NCI-H510A (cell line): ENCODE results near the gene RFX1.
"Not testable (repeated sequence)": the region's sequence is repeated elsewhere in the genome, so short reads cannot be mapped to it uniquely, and the experiment has no call there.

Experiments used
- DNase-seq: peaks from one replicate; lab custom pipeline; 2025; lab: John Stamatoyannopoulos, UW

The RFX1 gene

DNA sequence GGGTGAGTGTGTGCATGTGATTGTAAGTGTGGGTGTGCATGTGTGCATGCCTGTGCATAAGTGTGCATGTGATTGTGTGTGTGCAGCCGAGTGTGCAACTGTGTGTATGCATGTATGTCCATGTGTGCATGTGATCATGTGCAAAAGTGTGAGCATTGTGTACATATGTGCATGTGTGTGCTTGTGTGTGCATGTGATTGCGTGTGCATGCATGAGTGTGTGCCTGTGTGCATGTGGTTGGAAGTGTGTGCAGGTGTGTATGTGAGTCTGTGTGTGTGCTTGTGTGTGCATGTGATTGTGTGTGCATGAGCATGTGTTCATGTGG is 71.4 kb downstream of the RFX1 start:
- DNase-seq = no peak

DNA sequence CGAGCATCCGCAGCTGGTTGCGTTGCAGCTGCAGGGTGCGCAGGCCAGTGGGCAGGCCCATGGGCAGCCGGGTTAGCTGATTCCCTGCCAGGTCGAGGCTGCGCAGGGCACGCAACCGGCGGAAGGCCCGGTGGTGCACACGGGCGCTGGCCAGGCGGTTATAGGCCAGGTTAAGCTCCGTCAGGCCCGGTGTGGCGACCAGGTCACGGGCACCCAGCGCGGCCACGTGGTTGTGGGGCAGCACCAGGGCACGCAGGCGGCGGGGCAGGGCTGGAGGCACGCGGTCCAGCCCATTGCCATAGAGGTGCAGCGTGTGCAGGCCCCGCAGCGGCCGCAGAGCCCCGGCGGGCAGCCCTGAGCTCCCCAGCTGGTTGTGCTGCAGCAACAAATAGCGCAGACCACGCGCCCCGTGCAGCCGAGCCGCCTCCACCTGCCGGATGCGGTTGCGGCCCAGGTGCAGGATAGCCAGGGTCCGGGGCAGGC is 73.2 kb downstream of the RFX1 start:
- no peak for DNase-seq

DNA sequence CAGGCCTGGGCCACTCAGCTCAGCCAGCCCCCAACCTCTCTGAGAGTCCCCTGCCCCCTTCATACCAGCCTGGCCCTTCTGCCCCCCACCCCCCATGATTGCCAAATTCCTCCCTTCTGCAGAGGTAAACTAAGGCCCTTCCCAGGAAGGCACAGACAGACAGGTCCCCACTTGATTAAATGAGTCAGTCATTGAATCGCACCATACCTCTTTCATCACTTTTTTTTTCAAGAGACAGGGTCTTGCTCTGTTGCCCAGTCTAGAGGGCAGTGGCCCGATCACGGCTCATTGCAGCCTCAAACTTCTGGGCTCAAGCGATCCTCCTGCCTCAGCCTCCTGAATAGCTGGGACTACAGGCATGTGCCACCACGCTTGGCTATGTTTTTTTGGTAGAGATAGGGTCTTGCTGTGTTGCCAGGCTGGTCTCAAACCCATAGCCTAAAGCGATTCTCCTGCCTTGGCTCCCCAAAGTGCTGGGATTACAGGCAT is 73.9 kb downstream of the RFX1 start:
- DNase-seq = no peak

DNA sequence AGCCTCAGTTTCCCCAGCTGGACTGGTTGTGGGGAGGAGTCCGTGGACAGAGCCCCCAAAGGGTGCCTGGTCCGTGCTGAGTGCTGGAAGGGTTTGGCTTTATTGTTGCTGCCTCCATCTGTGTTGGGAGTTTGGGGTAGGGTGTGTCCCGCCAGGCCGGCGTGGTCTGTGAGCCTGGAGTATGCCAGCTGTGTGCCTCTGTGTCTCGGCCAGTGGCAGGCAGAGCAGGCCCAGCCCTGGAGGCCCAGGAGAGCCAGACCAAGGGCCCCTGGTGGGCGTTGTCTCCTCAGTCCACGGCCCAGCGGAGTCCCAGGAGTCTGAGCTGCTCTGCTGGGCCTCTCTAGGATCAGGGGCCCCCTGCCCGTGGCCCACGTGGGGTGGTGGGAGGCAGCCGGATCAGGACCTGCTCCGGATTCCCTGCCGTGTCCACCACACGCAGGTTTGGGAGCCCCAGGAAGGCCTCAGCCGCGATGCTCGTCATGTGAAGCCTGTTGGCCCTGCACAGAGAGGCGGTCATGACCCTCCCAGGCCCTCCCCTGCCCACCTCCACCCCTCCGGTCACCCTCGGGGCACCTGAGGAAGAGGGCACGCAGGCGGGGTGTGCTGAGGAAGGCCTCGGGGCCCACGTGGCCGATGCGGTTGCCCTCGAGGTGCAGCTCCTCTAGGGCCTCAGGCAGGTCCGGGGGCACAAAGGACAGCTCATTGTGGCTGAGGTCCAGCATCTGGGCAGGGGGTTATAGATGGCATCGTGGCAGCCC is 74.5 kb downstream of the RFX1 start:
- no peak for DNase-seq

DNA sequence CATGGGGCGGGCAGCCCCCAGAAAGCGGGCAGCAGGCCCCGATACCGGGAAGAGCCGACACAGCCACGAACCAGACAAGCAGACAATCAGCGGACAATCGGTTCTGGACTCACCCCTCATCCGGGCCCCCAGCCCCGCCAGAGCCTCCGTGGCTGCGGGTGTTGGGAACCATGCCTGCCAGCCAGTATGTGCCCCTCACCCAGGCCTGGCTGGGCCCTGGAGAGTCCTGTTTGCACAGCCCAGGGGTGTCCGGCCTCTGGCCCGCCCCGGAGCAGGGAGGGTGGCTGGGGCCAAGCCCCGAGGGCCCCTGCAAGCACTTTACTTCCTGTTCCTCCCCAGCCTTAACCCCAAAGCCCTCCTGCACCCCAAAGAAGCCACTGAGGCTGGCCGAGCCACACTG is 75.7 kb downstream of the RFX1 start:
- no peak for DNase-seq

DNA sequence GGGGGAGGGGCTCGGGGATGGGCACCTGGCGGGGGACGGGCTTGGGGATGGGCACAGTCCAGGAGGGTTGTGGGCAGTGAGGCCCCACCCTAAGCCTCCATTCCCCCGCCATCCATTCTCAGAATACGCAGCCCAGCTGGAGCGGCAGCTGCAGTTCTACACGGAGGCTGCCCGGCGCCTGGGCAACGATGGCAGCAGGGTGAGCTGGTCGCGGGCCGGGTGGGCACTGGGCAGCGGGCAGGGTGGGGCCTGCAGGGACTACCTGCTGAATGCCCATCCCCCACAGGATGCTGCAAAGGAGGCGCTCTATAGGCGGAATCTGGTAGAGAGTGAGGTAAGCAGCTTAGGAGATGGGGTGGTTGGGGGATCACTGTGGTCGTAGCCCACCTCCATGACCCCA is 76.2 kb downstream of the RFX1 start:
- DNase-seq = no peak

DNA sequence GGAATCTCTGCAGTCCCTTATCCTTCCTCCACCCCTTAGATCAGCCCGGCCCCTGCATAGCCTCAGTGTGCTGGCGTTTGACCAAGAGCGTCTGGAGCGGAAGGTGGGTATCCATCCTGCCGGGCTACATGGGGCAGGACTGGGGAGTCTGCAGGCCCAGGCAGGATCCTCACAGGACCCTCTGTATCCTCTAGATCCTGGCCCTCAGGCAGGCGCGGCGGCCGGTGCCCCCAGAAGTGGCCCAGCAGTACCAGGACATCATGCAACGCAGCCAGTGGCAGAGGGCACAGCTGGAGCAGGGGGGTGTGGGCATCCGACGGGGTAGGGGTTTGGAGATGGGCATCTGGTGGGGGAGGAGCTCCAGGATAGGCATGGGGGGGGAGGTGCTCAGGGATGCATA is 76.8 kb downstream of the RFX1 start:
- DNase-seq = no peak

DNA sequence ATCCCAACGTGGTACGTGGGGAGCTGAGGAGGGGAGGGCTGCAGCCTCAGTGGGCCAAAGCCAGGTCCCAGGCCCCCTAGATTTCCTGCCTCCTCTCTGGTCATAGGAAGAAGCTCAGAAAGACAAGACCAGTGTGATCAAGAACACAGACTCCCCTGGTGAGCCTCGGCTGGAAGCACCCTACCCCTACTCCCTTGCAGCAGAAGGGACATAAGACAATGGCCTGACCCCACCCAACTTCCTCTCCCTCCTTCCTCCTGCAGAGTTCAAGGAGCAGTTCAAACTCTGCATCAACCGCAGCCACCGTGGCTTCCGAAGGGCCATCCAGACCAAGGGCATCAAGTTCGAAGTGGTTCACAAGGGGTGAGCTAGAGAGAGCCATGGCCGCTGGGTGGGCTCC is 79.4 kb downstream of the RFX1 start:
- DNase-seq = no peak

DNA sequence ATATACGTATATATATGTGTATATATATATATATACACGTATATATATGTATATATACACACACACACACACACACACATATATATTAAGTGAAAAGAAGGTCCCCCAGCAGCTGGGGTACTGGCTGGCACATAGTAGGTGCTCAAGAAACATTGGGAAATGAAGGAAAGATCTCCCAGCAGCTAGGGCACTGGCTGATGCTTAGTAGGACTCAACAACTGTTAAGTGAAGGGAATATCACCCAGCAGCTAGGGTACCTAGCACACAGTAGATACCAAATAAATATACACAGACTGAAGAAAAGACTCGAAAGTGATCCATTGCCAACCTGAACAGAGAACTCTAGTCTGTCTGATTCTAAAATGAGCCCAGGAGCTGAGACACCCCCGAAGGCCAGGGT is 80.1 kb downstream of the RFX1 start:
- no peak for DNase-seq

DNA sequence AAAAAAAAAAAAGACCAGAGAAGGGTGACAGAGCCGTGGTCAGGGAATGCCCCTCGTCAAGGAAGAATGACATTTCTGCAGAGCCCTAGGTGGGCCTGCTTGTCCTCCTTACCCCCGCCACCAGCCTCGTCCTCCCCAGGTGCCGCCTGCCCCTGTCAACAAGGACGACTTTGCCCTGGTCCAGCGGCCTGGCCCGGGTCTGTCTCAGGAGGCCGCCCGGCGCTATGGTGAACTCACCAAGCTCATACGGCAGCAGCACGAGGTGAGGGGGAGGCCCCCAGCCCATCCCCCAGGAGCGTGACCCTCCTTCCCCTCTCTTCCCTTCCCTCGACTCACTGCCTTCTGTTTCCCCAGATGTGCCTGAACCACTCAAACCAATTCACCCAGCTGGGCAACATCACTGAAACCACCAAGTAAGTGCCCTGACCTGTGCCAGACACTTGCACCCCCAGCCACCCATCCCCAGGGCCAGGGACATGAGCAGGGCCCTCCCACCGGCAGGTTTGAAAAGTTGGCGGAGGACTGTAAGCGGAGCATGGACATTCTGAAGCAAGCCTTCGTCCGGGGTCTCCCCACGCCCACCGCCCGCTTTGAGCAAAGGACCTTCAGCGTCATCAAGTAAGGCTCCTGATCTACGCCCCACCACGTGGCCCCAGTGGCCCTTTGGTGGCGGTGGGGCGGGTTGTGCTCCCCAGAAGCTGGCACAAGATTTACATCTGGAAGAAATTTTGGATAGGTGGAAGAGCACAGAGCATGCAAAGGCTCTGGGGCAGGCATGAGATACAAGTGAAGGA is 82.7 kb downstream of the RFX1 start:
- DNase-seq = no peak

DNA sequence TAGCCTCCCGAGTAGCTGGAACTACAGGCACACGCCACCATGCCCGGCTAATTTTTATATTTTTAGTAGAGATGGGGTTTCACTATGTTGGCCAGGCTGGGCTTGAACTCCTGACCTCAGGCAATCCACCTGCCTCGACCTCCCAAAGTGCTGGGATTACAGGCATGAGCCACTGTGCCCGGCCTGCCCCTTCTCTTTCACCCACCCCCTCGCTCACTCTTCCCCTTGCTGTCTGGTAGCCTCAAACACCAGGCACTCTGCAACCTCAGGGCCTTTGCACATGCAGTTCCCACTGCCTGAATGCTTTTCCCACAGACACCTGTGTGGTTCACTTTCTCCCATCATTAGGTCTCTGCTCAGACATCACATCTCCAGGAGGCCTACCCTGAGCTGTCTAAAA is 84.0 kb downstream of the RFX1 start:
- DNase-seq = not testable (repeated sequence)

DNA sequence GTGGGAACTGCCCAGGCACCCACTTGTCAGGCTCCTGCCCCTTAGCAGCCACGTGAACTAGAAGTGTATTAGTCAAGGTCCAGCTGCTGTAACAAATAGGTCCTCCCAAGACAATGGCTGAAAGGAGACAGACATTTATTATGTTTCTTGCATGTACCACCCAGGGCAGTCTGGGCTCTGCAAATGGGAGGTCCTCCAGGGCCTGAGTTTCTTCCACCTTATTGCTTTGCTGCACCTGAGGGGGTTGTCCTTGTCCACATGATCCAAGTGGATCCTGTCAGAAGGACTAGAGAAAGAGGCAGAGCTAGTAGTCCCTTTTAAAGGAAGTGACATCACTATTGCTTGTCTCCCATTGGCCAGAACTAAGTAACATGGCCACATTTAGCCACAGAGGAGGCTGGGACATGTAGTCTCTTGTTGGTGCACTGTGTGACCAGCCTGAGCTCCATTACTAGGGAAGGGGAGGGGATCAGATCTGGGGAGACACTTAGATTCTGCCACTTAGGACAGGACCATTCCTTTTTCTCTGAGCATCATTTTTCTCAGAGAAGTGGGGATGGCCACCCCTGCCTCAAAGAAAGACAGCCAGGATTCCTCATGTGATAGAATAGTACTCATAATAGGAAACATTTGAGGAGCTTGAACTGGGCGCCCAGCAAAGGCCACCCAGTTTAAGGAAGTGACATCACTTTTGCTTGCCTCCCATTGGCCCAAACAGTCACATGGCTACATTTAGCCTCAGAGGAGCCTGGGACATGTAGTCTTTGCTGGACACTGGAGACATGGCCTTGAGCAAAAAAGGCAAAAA is 85.0 kb downstream of the RFX1 start:
- DNase-seq = no peak

DNA sequence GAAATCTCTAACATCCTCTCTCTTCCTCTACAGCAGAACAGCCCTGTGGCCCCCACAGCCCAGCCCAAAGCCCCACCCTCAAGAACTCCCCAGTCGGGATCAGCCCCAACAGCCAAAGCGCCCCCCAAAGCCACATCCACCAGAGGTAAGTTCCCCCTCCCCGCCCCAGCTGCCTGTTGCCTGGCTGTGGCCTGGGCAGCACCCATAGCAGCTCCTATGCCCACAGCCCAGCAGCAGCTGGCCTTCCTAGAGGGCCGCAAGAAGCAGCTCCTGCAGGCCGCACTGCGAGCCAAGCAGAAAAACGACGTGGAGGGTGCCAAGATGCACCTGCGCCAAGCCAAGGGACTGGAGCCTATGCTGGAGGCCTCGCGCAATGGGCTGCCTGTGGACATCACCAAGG is 85.6 kb downstream of the RFX1 start:
- no peak for DNase-seq

DNA sequence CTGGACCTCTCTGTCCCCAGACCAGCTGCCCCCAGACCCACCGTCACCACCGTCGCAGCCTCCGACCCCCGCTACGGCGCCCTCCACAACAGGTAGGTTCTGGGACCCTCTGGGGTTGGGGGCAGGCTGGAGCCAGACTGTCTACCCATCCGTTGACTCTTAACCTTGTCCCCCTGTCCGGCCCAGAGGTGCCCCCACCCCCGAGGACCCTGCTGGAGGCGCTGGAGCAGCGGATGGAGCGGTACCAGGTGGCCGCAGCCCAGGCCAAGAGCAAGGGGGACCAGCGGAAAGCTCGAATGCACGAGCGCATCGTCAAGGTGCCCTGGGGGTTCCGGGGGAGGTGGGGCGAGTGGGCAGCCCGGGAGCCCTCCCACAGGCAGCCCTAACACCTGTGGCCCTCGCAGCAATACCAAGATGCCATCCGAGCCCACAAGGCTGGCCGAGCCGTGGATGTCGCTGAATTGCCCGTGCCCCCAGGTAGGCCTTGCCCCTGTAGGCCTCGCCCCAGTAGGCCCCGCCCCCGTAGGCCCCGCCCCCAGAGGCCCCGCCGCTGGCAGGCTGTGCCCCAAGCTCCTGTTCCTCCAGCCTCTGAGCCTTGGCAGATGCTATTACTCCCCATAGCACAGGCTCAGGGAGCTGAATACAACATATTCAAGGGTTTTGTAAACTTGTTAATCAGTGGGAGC is 87.3 kb downstream of the RFX1 start:
- no peak for DNase-seq

DNA sequence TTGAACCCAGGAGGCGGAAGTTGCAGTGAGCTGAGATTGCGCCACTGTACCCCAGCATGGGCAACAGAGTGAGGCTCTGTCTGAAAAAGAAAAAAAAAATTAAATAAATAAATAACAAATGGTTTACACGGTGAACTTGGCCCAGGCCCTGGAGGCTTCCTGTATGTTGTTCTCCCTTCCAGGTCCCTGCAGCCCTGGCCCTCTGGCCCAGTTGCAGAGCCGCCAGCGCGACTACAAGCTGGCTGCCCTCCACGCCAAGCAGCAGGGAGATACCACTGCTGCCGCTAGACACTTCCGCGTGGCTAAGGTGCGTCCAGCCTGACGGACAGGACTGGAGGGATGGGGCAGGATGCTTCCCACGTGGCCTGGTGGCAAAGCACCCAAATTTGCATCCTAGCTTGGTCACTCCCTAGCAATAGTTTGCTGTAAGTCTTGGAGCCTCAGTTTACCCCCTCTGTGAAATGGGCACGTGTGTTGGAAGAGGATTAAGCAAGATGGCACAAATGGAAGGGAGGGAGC is 88.2 kb downstream of the RFX1 start:
- no peak for DNase-seq

DNA sequence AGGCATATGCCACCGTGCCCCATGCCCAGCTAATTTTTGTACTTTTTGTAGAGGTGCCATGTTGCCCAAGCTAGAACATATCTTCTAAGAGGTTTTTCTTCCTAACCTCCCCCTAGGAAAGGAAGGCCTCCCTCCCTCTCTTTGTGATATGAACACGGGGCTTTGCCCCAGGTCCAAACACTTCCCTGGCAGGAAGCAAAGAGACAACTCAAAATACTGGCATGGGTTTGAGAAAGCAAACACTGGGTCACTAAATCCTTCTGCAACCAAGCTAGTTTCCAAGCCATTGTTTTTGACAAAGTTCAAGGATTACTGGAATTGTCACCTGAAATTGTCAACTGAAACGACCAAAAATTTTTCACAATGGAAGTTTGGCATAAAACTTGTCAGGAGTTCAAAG is 91.3 kb downstream of the RFX1 start:
- DNase-seq = no peak

DNA sequence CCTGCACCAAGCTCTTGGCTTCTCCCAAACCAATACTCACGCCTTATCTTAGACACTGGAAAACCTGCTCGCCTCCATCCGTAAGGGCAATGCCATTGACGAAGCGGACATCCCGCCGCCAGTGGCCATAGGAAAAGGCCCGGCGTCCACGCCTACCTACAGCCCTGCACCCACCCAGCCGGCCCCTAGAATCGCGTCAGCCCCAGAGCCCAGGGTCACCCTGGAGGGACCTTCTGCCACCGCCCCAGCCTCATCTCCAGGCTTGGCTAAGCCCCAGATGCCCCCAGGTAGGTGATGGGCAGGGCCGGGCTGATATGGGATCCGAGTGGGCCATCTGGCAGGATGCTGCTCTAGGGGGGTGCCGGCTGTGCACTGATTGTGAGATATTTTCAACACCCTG is 92.8 kb downstream of the RFX1 start:
- DNase-seq = no peak
